Activated CD4-positive, alpha-beta T cell treated with anti-CD3 and anti-CD28 coated beads for 36 hours (primary cell): Measurements from ENCODE around the gene CCDC69. TPM values are rescaled to one million over a fixed set of nuclear protein-coding genes. Genes with fewer than 3 reads are reported as not detected.
"Not testable (repeated sequence)": the region's sequence is repeated elsewhere in the genome, so short reads cannot be mapped to it uniquely, and the experiment has no call there.

Experiments used
- ATAC-seq: fragments of 200-7000 bp; cut with Tn5 transposase; one replicate; pipeline ENCODE4 v1.10.0; 2021; ENCODE audit warnings: mild to moderate bottlenecking, moderate library complexity
- CTCF ChIA-PET: fragments of 350-600 bp; sonication (Branson Sonifier 250); formaldehyde crosslinking; loops from one replicate; lab custom pipeline; 2021; ENCODE audit warnings: antibody characterized with exemption; lab: Charles Lee
- POLR2A ChIA-PET: fragments of 350-600 bp; sonication (Branson Sonifier 250); formaldehyde crosslinking; loops from one replicate; lab custom pipeline; 2021; ENCODE audit warnings: antibody characterized with exemption, inconsistent platforms; lab: Charles Lee
- DNase-seq: peaks from one replicate; pipeline ENCODE4 v3.0.0-alpha.2; 2020
- H3K27ac Mint-ChIP-seq: one replicate; pipeline ENCODE4 v1.8.0; 2021; ENCODE audit warnings: mixed read lengths
- H3K27me3 Mint-ChIP-seq: one replicate; pipeline ENCODE4 v1.8.0; 2021; ENCODE audit warnings: mixed read lengths
- H3K36me3 Mint-ChIP-seq: one replicate; pipeline ENCODE4 v1.8.0; 2021; ENCODE audit warnings: low read depth, mixed read lengths
- H3K4me1 Mint-ChIP-seq: one replicate; pipeline ENCODE4 v1.8.0; 2021; ENCODE audit warnings: mixed read lengths
- H3K4me3 Mint-ChIP-seq: one replicate; pipeline ENCODE4 v1.8.0; 2021; ENCODE audit warnings: mild to moderate bottlenecking, moderate library complexity, mixed read lengths
- H3K9me3 Mint-ChIP-seq: one replicate; pipeline ENCODE4 v1.8.0; 2021; ENCODE audit warnings: low read depth, mixed read lengths
- intact Hi-C, 2 experiments: fragments of 100-400 bp; cut with DNase I in 1 of 2; cut with micrococcal nuclease in 1 of 2; formaldehyde crosslinking; loops; one replicate each; pipeline versions ENCODE4 v1.14.2 to v1.15.1; 2022 to 2024; cut with DNase I, micrococcal nuclease
- total RNA-seq, 2 experiments: library from RNA; stranded (reverse); gene quantifications; one replicate each; pipeline ENCODE4 v1.2.3, GENCODE V29; 2021

The CCDC69 gene
- total RNA-seq, 2 experiments from 2014 or later: 24.8 to 26.9 TPM

GRCh38 chr5:151236888-151237287 lies 13.0 kb upstream of the CCDC69 start:
- Mint-ChIP-seq H3K4me3 (no peak overlapping the region), H3K36me3 (no peaks in the 10 kb centered on the region), H3K27ac (no peak overlapping the region), H3K27me3 (no peaks in the 10 kb centered on the region), H3K9me3 (no peaks in the 10 kb centered on the region), H3K4me1 (peaks cover 19% of the 10 kb centered on the region)
- DNase-seq (no peak), ATAC-seq (no peak)
- POLR2A ChIA-PET: no interaction called here
- intact Hi-C loops: no loop called here
- CTCF ChIA-PET: interaction anchor here (0.7 to 6.1 kb wide), 7 partner anchors 8 to 122 kb away, joined by 3 to 50 read pairs (median 15); partner anchors contain the start of gene CCDC69

- H3K27ac Mint-ChIP-seq, intact Hi-C loops, H3K4me3 Mint-ChIP-seq: not testable (repeated sequence)
Measured at GRCh38 chr5:151235239-151235571, 11.3 kb upstream of the CCDC69 start.

GRCh38 chr5:151234476-151235238 lies 10.8 kb upstream of the CCDC69 start:
- intact Hi-C loops: no loop called here

More at GRCh38 chr5:151235239-151235571, 11.3 kb upstream of the CCDC69 start:
- not testable (repeated sequence) for ATAC-seq, DNase-seq, H3K36me3 Mint-ChIP-seq, H3K9me3 Mint-ChIP-seq, H3K27me3 Mint-ChIP-seq
- ChIA-PET CTCF (interaction anchor here (0.6 to 6.1 kb wide), 10 partner anchors 11 to 327 kb away, joined by 3 to 50 read pairs (median 4); partner anchors contain the start of genes CCDC69 and GM2A), POLR2A (interaction anchor here (0.8 kb wide), 1 partner anchor 16 kb away, joined by 4 read pairs; no protein-coding TSS in a partner anchor)
- H3K4me1 Mint-ChIP-seq: peaks cover 19% of the 10 kb centered on the region

DNA sequence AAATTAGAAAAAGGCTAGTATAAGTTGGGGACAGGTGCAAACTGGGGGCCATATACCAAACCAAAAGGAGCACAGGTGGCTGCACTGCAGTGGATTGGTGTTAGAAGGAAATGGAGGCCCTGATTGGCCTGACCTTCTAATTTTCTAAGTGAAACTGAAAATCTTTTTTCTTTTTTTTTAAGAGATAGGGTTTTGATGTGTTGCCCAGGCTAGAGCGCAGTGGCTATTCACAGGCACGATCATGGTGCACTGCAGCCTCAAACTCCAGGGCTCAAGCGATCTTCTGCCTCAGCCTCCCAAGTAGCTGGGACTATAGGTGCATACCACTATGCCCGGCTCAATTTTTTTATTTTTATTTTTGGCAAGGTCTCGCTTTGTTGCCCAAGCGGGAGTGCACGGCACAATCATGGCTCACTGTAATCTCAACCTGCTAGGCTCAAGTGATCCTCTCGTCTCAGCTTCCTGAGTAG lies 9.8 kb upstream of the CCDC69 start:
- intact Hi-C loops: no loop called here
- Mint-ChIP-seq H3K36me3 (no peaks in the 10 kb centered on the region), H3K27me3 (no peaks in the 10 kb centered on the region), H3K27ac (no peak overlapping the region), H3K4me3 (no peak overlapping the region), H3K9me3 (no peaks in the 10 kb centered on the region), H3K4me1 (peaks cover 14% of the 10 kb centered on the region)
- ATAC-seq (no peak), DNase-seq (no peak)
- CTCF ChIA-PET: interaction anchor here (1.4 to 6.1 kb wide), 5 partner anchors 9 to 108 kb away, joined by 3 to 50 read pairs (median 6); partner anchors contain the start of gene CCDC69
- POLR2A ChIA-PET: interaction anchor here (0.8 kb wide), 1 partner anchor 93 kb away, joined by 3 read pairs; no protein-coding TSS in a partner anchor

More at GRCh38 chr5:151234476-151235238, 10.8 kb upstream of the CCDC69 start:
- H3K27me3 Mint-ChIP-seq: no peaks in the 10 kb centered on the region
- POLR2A ChIA-PET: interaction anchor here (0.8 kb wide), 1 partner anchor 16 kb away, joined by 4 read pairs; no protein-coding TSS in a partner anchor
- peaks cover 19% of the 10 kb centered on the region for H3K4me1 Mint-ChIP-seq
- no peaks in the 10 kb centered on the region for H3K36me3 Mint-ChIP-seq
- H3K9me3 Mint-ChIP-seq: no peaks in the 10 kb centered on the region
- peak; percentile 58 for DNase-seq
- peak overlapping the region; percentile 20 for H3K27ac Mint-ChIP-seq
- H3K4me3 Mint-ChIP-seq: no peak overlapping the region
- CTCF ChIA-PET: interaction anchor here (0.6 to 6.1 kb wide), 12 partner anchors 10 to 327 kb away, joined by 3 to 50 read pairs (median 3); partner anchors contain the start of genes CCDC69 and GM2A
- ATAC-seq: peak; percentile 71

DNA sequence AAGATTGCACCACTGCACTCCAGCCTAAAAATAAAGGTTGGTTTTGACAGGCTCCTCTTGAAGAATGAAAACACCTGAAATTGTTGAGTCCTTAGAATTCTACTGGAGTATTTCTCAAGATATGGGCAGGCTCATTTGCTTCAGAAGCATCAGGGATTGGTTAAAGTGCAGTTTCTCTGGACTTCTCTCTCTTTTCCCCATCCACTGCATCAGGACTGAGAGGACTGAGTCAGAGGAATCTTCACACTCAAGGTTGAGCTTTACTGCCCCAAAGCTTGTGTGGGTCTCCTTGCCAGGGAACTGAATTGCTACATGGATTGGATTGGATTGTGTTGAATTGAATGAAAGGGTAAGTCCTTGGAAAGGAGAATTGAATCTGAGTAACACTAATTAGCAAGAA lies 7.5 kb upstream of the CCDC69 start:
- POLR2A ChIA-PET: no interaction called here
- no peak overlapping the region for H3K27ac Mint-ChIP-seq

DNA sequence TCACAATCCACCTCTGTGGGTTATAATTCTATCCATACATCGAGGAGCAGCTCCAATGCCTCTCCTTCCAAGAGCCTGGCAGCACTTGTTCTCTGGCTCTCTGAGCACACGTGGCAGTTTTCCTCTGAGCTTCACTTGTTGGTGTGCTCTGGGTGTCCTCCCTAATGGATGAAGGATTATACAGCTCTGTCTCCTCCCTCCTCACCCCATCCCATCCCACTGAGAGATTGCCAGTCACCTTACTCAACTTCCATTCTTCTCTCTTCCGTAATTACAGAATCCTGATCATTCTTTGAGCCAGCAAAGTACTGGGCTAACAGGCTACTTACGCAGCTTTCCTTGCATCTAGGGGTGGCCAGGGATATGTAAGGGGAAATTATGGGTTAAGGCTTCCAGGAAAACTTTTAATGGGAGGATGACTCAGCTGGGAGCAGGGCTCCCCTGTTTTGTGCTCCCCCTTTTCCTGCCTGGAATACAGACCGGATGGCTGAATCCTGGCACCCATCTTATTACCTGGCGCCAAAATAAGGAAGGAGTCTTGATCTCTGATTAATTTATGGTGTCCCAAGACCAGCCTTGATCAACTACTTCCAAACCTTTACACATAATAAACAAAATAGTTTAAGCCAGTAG lies 6.3 kb upstream of the CCDC69 start:
- CTCF ChIA-PET: interaction anchor here (0.6 to 4.1 kb wide), 8 partner anchors 9 to 508 kb away, joined by 3 to 42 read pairs (median 4); no protein-coding TSS in a partner anchor
- Mint-ChIP-seq H3K9me3 (no peaks in the 10 kb centered on the region), H3K4me1 (peaks cover 19% of the 10 kb centered on the region), H3K27me3 (no peaks in the 10 kb centered on the region), H3K36me3 (no peaks in the 10 kb centered on the region), H3K27ac (no peak overlapping the region), H3K4me3 (no peak overlapping the region)
- DNase-seq: no peak
- POLR2A ChIA-PET: no interaction called here
- no peak for ATAC-seq
- intact Hi-C loops: no loop called here

More for the DNA sequence above, 7.5 kb upstream of the CCDC69 start:
- Mint-ChIP-seq H3K4me1 (peaks cover 14% of the 10 kb centered on the region), H3K9me3 (no peaks in the 10 kb centered on the region), H3K4me3 (no peak overlapping the region), H3K27me3 (no peaks in the 10 kb centered on the region), H3K36me3 (no peaks in the 10 kb centered on the region)
- intact Hi-C loops: no loop called here
- CTCF ChIA-PET: interaction anchor here (0.7 to 1.7 kb wide), 3 partner anchors 20 to 102 kb away, joined by 3 to 4 read pairs (median 3); no protein-coding TSS in a partner anchor
- no peak for DNase-seq
- ATAC-seq: no peak

DNA sequence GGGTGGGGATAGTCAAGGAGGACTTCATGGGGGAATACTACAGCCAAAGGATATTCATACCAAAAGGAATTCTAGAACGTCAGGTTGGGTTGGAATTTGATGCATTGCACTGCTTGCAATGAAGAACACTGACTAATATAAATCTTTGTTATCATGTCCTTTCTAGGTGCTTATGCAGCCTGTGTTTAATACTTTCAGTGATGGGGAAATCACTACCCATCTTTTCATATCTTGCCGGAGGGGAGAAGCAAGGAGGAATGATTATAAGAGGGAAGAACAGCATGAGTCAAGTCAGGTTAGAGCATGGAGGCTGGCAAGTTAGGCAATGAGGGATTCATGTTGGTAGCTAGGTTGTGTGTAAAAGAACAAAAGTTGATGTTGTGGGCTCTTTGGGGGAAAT lies 5.1 kb upstream of the CCDC69 start:
- Mint-ChIP-seq H3K27me3 (no peaks in the 10 kb centered on the region), H3K4me1 (peaks cover 19% of the 10 kb centered on the region), H3K27ac (no peak overlapping the region), H3K9me3 (no peaks in the 10 kb centered on the region), H3K36me3 (no peaks in the 10 kb centered on the region), H3K4me3 (no peak overlapping the region)
- ATAC-seq (no peak), DNase-seq (no peak)
- intact Hi-C loops: no loop called here
- CTCF ChIA-PET: interaction anchor here (0.7 to 4.1 kb wide), 6 partner anchors 10 to 601 kb away, joined by 3 to 42 read pairs (median 4); no protein-coding TSS in a partner anchor
- POLR2A ChIA-PET: interaction anchor here (1.2 kb wide), 1 partner anchor 100 kb away, joined by 3 read pairs; no protein-coding TSS in a partner anchor

GRCh38 chr5:151227918-151228447 lies 4.1 kb upstream of the CCDC69 start:
- CTCF ChIA-PET: interaction anchor here (1.0 to 4.1 kb wide), 6 partner anchors 9 to 63 kb away, joined by 3 to 42 read pairs (median 4); no protein-coding TSS in a partner anchor
- DNase-seq: no peak
- Mint-ChIP-seq H3K4me1 (peaks cover 17% of the 10 kb centered on the region), H3K9me3 (no peaks in the 10 kb centered on the region), H3K27ac (no peak overlapping the region), H3K27me3 (no peaks in the 10 kb centered on the region), H3K4me3 (no peak overlapping the region), H3K36me3 (no peaks in the 10 kb centered on the region)
- POLR2A ChIA-PET: interaction anchor here (0.6 to 1.2 kb wide), 2 partner anchors 19 to 99 kb away, joined by 3 read pairs; no protein-coding TSS in a partner anchor
- intact Hi-C loops: loop anchor here in 1 of 2 experiments (2.0 kb wide), 1 partner anchor 25 kb away; no protein-coding TSS in a partner anchor
- no peak for ATAC-seq

DNA sequence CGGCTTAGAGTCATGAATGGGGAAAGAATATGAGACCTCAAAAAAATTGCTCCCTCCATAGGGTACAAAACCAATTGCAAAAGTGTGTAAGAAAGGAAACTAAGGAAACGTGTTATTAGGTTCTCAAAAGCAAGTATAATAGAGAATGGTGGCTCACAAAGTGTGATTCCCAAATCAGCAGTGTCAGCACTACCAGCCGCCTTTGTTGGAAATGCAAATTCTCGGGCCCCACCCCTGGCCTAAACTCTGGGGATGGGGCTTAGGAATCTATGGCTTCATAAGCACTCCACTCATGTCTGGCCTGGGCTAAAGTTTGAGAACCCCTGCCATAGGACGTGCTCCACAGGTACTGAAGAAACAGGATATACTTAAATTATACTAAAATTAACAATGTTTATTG lies 1.6 kb upstream of the CCDC69 start:
- no peaks in the 10 kb centered on the region for H3K27me3 Mint-ChIP-seq
- H3K4me1 Mint-ChIP-seq: peaks cover 40% of the 10 kb centered on the region
- peak overlapping the region; percentile 74 for H3K27ac Mint-ChIP-seq
- no peak for ATAC-seq
- no peak overlapping the region for H3K4me3 Mint-ChIP-seq
- ChIA-PET POLR2A (no interaction called here), CTCF (interaction anchor here (0.9 to 4.4 kb wide), 5 partner anchors 11 to 100 kb away, joined by 3 to 50 read pairs (median 10); no protein-coding TSS in a partner anchor)
- DNase-seq: no peak
- H3K9me3 Mint-ChIP-seq: no peaks in the 10 kb centered on the region
- peaks cover 3% of the 10 kb centered on the region for H3K36me3 Mint-ChIP-seq
- intact Hi-C loops: loop anchor here in 1 of 2 experiments (2.0 kb wide), 2 partner anchors 13 to 15 kb away; no protein-coding TSS in a partner anchor

DNA sequence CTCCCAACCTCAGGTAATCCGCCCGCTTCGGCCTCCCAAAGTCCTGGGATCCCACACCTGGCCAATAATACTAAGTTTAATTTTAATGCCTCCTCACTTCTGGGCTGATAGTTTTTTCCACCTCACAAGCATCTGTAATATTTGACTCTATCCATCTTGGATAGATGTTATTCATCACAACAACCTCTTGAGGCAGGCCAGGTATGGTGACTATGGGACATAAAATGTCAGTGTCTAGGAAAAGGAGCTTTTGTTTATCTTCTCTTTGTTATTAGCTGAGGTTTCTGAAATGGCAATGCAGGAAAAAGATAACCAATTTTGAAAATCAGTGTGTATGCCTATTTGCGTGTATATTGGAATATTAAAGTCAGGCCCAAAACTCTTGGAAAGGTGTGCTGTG lies 1.2 kb upstream of the CCDC69 start:
- Mint-ChIP-seq H3K36me3 (peaks cover 3% of the 10 kb centered on the region), H3K9me3 (no peaks in the 10 kb centered on the region), H3K4me1 (peaks cover 44% of the 10 kb centered on the region), H3K27me3 (no peaks in the 10 kb centered on the region), H3K4me3 (peak overlapping the region; percentile 10), H3K27ac (peak overlapping the region; percentile 74)
- DNase-seq: no peak
- ChIA-PET POLR2A (interaction anchor here (1.1 kb wide), 1 partner anchor 435 kb away, joined by 5 read pairs; no protein-coding TSS in a partner anchor), CTCF (interaction anchor here (0.9 to 4.4 kb wide), 5 partner anchors 11 to 99 kb away, joined by 3 to 50 read pairs (median 10); no protein-coding TSS in a partner anchor)
- ATAC-seq: no peak
- intact Hi-C loops: loop anchor here in 1 of 2 experiments (2.0 kb wide), 2 partner anchors 14 kb away; no protein-coding TSS in a partner anchor
